ENCODE measurements around the gene EPB41.
"Not testable (repeated sequence)": the region's sequence is repeated elsewhere in the genome, so short reads cannot be mapped to it uniquely, and the experiment has no call there.

Gene EPB41

GRCh38 chr1:28914228-28915030, at the start of gene EPB41:
Gene EPB41 (plus strand): TSS chr1:28914569. CDS start chr1:28987438, 72,869 bp downstream.
- peak; percentile 95 for DNase-seq

GRCh38 chr1:28864695-28865094, 49.7 kb upstream of the EPB41 start:
- no peak for DNase-seq

GRCh38 chr1:28865997-28866650, 48.2 kb upstream of the EPB41 start:
- DNase-seq: no peak

GRCh38 chr1:28867850-28868249, 46.5 kb upstream of the EPB41 start:
- DNase-seq: no peak

- DNase-seq: no peak
Measured at GRCh38 chr1:28869952-28870351, 44.4 kb upstream of the EPB41 start.

GRCh38 chr1:28871631-28872401, 42.6 kb upstream of the EPB41 start:
- no peak for DNase-seq

GRCh38 chr1:28875134-28875533, 39.2 kb upstream of the EPB41 start:
- DNase-seq: not testable (repeated sequence)

GRCh38 chr1:28877132-28877781, 37.1 kb upstream of the EPB41 start:
- peak; percentile 81 for DNase-seq

GRCh38 chr1:28878796-28879195, 35.6 kb upstream of the EPB41 start:
- no peak for DNase-seq

GRCh38 chr1:28882009-28882628, 32.2 kb upstream of the EPB41 start:
- DNase-seq: peak; percentile 96

GRCh38 chr1:28883242-28883616, 31.1 kb upstream of the EPB41 start:
- no peak for DNase-seq

GRCh38 chr1:28885472-28885877, 28.9 kb upstream of the EPB41 start:
- no peak for DNase-seq

GRCh38 chr1:28885977-28886730, 28.2 kb upstream of the EPB41 start:
- no peak for DNase-seq

GRCh38 chr1:28886731-28887418, 27.5 kb upstream of the EPB41 start:
- peak; percentile 90 for DNase-seq

GRCh38 chr1:28887419-28887834, 26.9 kb upstream of the EPB41 start:
- DNase-seq: no peak

GRCh38 chr1:28887835-28888682, 26.3 kb upstream of the EPB41 start:
- DNase-seq: no peak

GRCh38 chr1:28888915-28889314, 25.5 kb upstream of the EPB41 start:
- no peak for DNase-seq

- DNase-seq: no peak
Measured at GRCh38 chr1:28889357-28889756, 25.0 kb upstream of the EPB41 start.

GRCh38 chr1:28890435-28890834, 23.9 kb upstream of the EPB41 start:
- DNase-seq: no peak

- no peak for DNase-seq
Measured at GRCh38 chr1:28890836-28891235, 23.5 kb upstream of the EPB41 start.
